Stimulated activated CD8-positive, alpha-beta memory T cell treated with anti-CD3 and anti-CD28 coated beads, Interleukin-7, amount 100 ng/mL, for 48 hours (primary cell): ENCODE data around the gene KRABD2.
"Not testable (repeated sequence)": the region's sequence is repeated elsewhere in the genome, so short reads cannot be mapped to it uniquely, and the experiment has no call there.

Experiments
- DNase-seq, 2 donors: peaks; one replicate each; pipeline ENCODE4 v3.0.0-alpha.2; 2020; ENCODE audit warnings: low read depth in 1 of 2; ENCODE audit errors: extremely low read depth in 1 of 2

Gene KRABD2

GRCh38 chr17:8376271-8377067, at the start of gene KRABD2:
TSS of gene KRABD2 (minus strand) at chr17:8376704.
- peak; percentile 83 to 84 for DNase-seq

- DNase-seq: no peak
Measured at GRCh38 chr17:8421571-8421970, 45.1 kb upstream of the KRABD2 start.

GRCh38 chr17:8420041-8420934, 43.8 kb upstream of the KRABD2 start:
- no peak for DNase-seq

- DNase-seq: no peak
Measured at GRCh38 chr17:8419305-8419704, 42.8 kb upstream of the KRABD2 start.

GRCh38 chr17:8418471-8418870, 42.0 kb upstream of the KRABD2 start:
- no peak for DNase-seq

GRCh38 chr17:8417806-8418205, 41.3 kb upstream of the KRABD2 start:
- DNase-seq: no peak

GRCh38 chr17:8413938-8414337, 37.4 kb upstream of the KRABD2 start:
- no peak for DNase-seq

GRCh38 chr17:8413328-8413727, 36.8 kb upstream of the KRABD2 start:
- no peak for DNase-seq

- no peak for DNase-seq
Measured at GRCh38 chr17:8412089-8412488, 35.6 kb upstream of the KRABD2 start.

- no peak for DNase-seq
Measured at GRCh38 chr17:8410883-8411238, 34.4 kb upstream of the KRABD2 start.

GRCh38 chr17:8409966-8410882, 33.7 kb upstream of the KRABD2 start:
- DNase-seq: peak; percentile 24 to 61

GRCh38 chr17:8408371-8408770, 31.9 kb upstream of the KRABD2 start:
- no peak for DNase-seq

GRCh38 chr17:8406174-8406573, 29.7 kb upstream of the KRABD2 start:
- DNase-seq: no peak

- DNase-seq: no peak
Measured at GRCh38 chr17:8405499-8406016, 29.1 kb upstream of the KRABD2 start.

GRCh38 chr17:8402921-8403536, 26.5 kb upstream of the KRABD2 start:
- no peak for DNase-seq

GRCh38 chr17:8401107-8401506, 24.6 kb upstream of the KRABD2 start:
- no peak for DNase-seq

- DNase-seq: no peak
Measured at GRCh38 chr17:8398980-8399379, 22.5 kb upstream of the KRABD2 start.

- no peak for DNase-seq
Measured at GRCh38 chr17:8397636-8398035, 21.1 kb upstream of the KRABD2 start, which contains the start of gene RNF222. TSS of gene RNF222 (minus strand) at chr17:8397827. CDS start at chr17:8393461, 4,366 bp downstream.

GRCh38 chr17:8394497-8394896, 18.0 kb upstream of the KRABD2 start:
- not testable (repeated sequence) for DNase-seq
